ENCODE measurements around the gene SYNPO.

SYNPO gene

GRCh38 chr5:150644058-150644457, 3.6 kb downstream of the SYNPO start:
- Histone ChIP-seq H3K14ac (ENCODE audit: low read length) (peak overlapping the region; percentile 29), H3K27ac (ENCODE audit: low read depth, low read length) (peak overlapping the region; percentile 92), H2AK5ac (ENCODE audit: low read length) (peak overlapping the region; percentile 92), H2AFZ (ENCODE audit: insufficient read depth, low read length, poor library complexity) (no peak overlapping the region), H3K4me3 (ENCODE audit: low read depth, low read length) (no peak overlapping the region), H4K12ac (ENCODE audit: low read depth, low read length) (no peak overlapping the region), H4K8ac (ENCODE audit: low read depth, low read length) (peak overlapping the region; percentile 8), H3K79me1 (ENCODE audit: low read length) (peaks cover 53% of the 10 kb centered on the region), H2BK5ac (ENCODE audit: low read depth, low read length, poor library complexity) (peak overlapping the region; percentile 5), H3K27me3 (ENCODE audit: insufficient read depth, low read length) (no peaks in the 10 kb centered on the region), H3K18ac (ENCODE audit: low read length) (peak overlapping the region; percentile 76), H2BK12ac (ENCODE audit: low read length) (peak overlapping the region; percentile 20), H3K23ac (ENCODE audit: low read length) (no peak overlapping the region), H3K9me3 (ENCODE audit: insufficient read depth, low read depth, low read length) (no peaks in the 10 kb centered on the region), H3K36me3 (ENCODE audit: control insufficient read depth in 1 of 2, insufficient read depth in 2 of 2, low read length in 2 of 2) (peaks cover 14 to 15% of the 10 kb centered on the region in 2 experiments), H3K4me2 (ENCODE audit: low read length) (no peak overlapping the region), H4K91ac (ENCODE audit: low read depth, low read length) (peak overlapping the region; percentile 80), H3K79me2 (ENCODE audit: control insufficient read depth, insufficient read depth, low read length, poor library complexity) (peaks cover 21% of the 10 kb centered on the region), H3K9ac (ENCODE audit: low read length) (no peak overlapping the region), H3K4ac (ENCODE audit: low read depth, low read length) (peak overlapping the region; percentile 80), H2BK120ac (ENCODE audit: insufficient read depth, low read length, poor library complexity) (peak overlapping the region; percentile 93), H3K4me1 (ENCODE audit: control insufficient read depth in 1 of 2, insufficient read depth in 2 of 2, low read length in 2 of 2) (peaks cover 49 to 60% of the 10 kb centered on the region in 2 experiments)
- no CpG with 5 or more reads among the region's 5 CpGs for WGBS (ENCODE audit: extremely low coverage, insufficient coverage, insufficient read length)
- DNase-seq = peak; percentile 46 to 59

- H3K36me3 ChIP-seq (ENCODE audit: control insufficient read depth in 1 of 2, insufficient read depth in 2 of 2, low read length in 2 of 2) = peaks cover 19% of the 10 kb centered on the region in 2 experiments
- H3K27me3 ChIP-seq (ENCODE audit: insufficient read depth, low read length) = no peaks in the 10 kb centered on the region
- peak overlapping the region; percentile 20 for H2BK12ac ChIP-seq (ENCODE audit: low read length)
- DNase-seq = peak in 1 of 2 donors; percentile 10
- no CpG with 5 or more reads among the region's 2 CpGs for WGBS (ENCODE audit: extremely low coverage, insufficient coverage, insufficient read length)
- H3K18ac ChIP-seq (ENCODE audit: low read length) = peak overlapping the region; percentile 76
- H2AFZ ChIP-seq (ENCODE audit: insufficient read depth, low read length, poor library complexity) = no peak overlapping the region
- peaks cover 46 to 56% of the 10 kb centered on the region in 2 experiments for H3K4me1 ChIP-seq (ENCODE audit: control insufficient read depth in 1 of 2, insufficient read depth in 2 of 2, low read length in 2 of 2)
- H3K79me2 ChIP-seq (ENCODE audit: control insufficient read depth, insufficient read depth, low read length, poor library complexity) = peaks cover 20% of the 10 kb centered on the region
- H3K9me3 ChIP-seq (ENCODE audit: insufficient read depth, low read depth, low read length) = no peaks in the 10 kb centered on the region
- H3K23ac ChIP-seq (ENCODE audit: low read length) = no peak overlapping the region
- peak overlapping the region; percentile 92 for H2AK5ac ChIP-seq (ENCODE audit: low read length)
- peaks cover 49% of the 10 kb centered on the region for H3K79me1 ChIP-seq (ENCODE audit: low read length)
- peak overlapping the region; percentile 8 for H4K8ac ChIP-seq (ENCODE audit: low read depth, low read length)
- H3K4me3 ChIP-seq (ENCODE audit: low read depth, low read length) = no peak overlapping the region
- H3K27ac ChIP-seq (ENCODE audit: low read depth, low read length) = peak overlapping the region; percentile 92
- H2BK5ac ChIP-seq (ENCODE audit: low read depth, low read length, poor library complexity) = peak overlapping the region; percentile 5
- H2BK120ac ChIP-seq (ENCODE audit: insufficient read depth, low read length, poor library complexity) = peak overlapping the region; percentile 93
- peak overlapping the region; percentile 69 for H4K91ac ChIP-seq (ENCODE audit: low read depth, low read length)
- H4K12ac ChIP-seq (ENCODE audit: low read depth, low read length) = no peak overlapping the region
- no peak overlapping the region for H3K9ac ChIP-seq (ENCODE audit: low read length)
- H3K4ac ChIP-seq (ENCODE audit: low read depth, low read length) = peak overlapping the region; percentile 80
- H3K4me2 ChIP-seq (ENCODE audit: low read length) = no peak overlapping the region
- peak overlapping the region; percentile 29 for H3K14ac ChIP-seq (ENCODE audit: low read length)
Measured at GRCh38 chr5:150644514-150644913, 4.1 kb downstream of the SYNPO start.

DNA sequence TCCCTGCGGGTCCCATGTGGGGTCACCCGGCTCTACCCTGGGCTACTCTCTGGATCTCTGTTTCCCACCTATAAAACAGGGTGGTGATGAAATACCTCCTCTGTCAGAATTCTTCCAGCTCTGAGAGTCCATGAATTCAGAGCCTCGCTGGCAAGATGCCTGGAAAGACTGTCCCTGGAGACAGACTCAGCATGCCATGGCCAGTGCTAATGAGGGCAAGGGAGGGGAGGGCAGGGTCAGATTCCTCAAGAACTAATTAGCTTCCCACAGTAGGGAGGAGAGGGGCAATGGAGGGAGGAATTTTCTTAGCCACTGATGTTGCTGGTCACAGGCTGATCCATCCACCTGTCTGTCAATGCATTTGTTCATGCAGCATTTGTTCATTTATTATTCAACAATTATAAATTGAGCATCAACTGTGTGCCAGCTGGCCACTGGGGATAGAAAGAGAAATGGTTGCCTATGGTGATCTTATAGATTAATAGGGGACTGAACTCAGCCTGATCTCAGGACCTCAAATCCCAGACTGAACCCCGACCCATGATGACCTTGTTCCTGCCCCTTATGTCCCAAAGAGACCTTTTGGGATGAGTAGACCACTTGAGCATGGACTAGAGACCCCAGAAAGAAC, 4.7 kb downstream of the SYNPO start:
- peak; percentile 73 to 81 for DNase-seq
- H3K27me3 ChIP-seq (ENCODE audit: insufficient read depth, low read length) = no peaks in the 10 kb centered on the region
- peaks cover 43% of the 10 kb centered on the region for H3K79me1 ChIP-seq (ENCODE audit: low read length)
- peak overlapping the region; percentile 12 for H3K4me2 ChIP-seq (ENCODE audit: low read length)
- H3K9me3 ChIP-seq (ENCODE audit: insufficient read depth, low read depth, low read length) = no peaks in the 10 kb centered on the region
- no CpG with 5 or more reads among the region's 4 CpGs for whole genome bisulfite sequencing (ENCODE audit: extremely low coverage, insufficient coverage, insufficient read length)
- H2BK120ac ChIP-seq (ENCODE audit: insufficient read depth, low read length, poor library complexity) = peak overlapping the region; percentile 93
- H3K23ac ChIP-seq (ENCODE audit: low read length) = no peak overlapping the region
- peaks cover 40 to 51% of the 10 kb centered on the region in 2 experiments for H3K4me1 ChIP-seq (ENCODE audit: control insufficient read depth in 1 of 2, insufficient read depth in 2 of 2, low read length in 2 of 2)
- H3K4me3 ChIP-seq (ENCODE audit: low read depth, low read length) = no peak overlapping the region
- peak overlapping the region; percentile 29 for H3K14ac ChIP-seq (ENCODE audit: low read length)
- no peak overlapping the region for H3K18ac ChIP-seq (ENCODE audit: low read length)
- peak overlapping the region; percentile 92 for H3K27ac ChIP-seq (ENCODE audit: low read depth, low read length)
- no peak overlapping the region for H2AFZ ChIP-seq (ENCODE audit: insufficient read depth, low read length, poor library complexity)
- H4K91ac ChIP-seq (ENCODE audit: low read depth, low read length) = peak overlapping the region; percentile 69
- H2AK5ac ChIP-seq (ENCODE audit: low read length) = no peak overlapping the region
- no peak overlapping the region for H4K12ac ChIP-seq (ENCODE audit: low read depth, low read length)
- H3K36me3 ChIP-seq (ENCODE audit: control insufficient read depth in 1 of 2, insufficient read depth in 2 of 2, low read length in 2 of 2) = peaks cover 25 to 26% of the 10 kb centered on the region in 2 experiments
- H4K8ac ChIP-seq (ENCODE audit: low read depth, low read length) = peak overlapping the region; percentile 25
- peak overlapping the region; percentile 24 for H3K4ac ChIP-seq (ENCODE audit: low read depth, low read length)
- H3K9ac ChIP-seq (ENCODE audit: low read length) = no peak overlapping the region
- H2BK5ac ChIP-seq (ENCODE audit: low read depth, low read length, poor library complexity) = peak overlapping the region; percentile 16
- peak overlapping the region; percentile 51 for H2BK12ac ChIP-seq (ENCODE audit: low read length)
- H3K79me2 ChIP-seq (ENCODE audit: control insufficient read depth, insufficient read depth, low read length, poor library complexity) = peaks cover 17% of the 10 kb centered on the region

GRCh38 chr5:150647275-150648251, 7.1 kb downstream of the SYNPO start:
- Histone ChIP-seq H3K79me2 (ENCODE audit: control insufficient read depth, insufficient read depth, low read length, poor library complexity) (peaks cover 5% of the 10 kb centered on the region), H3K4me3 (ENCODE audit: low read depth, low read length) (no peak overlapping the region), H2AFZ (ENCODE audit: insufficient read depth, low read length, poor library complexity) (no peak overlapping the region), H4K91ac (ENCODE audit: low read depth, low read length) (peak overlapping the region; percentile 22), H3K4ac (ENCODE audit: low read depth, low read length) (no peak overlapping the region), H3K9ac (ENCODE audit: low read length) (no peak overlapping the region), H3K9me3 (ENCODE audit: insufficient read depth, low read depth, low read length) (no peaks in the 10 kb centered on the region), H3K27ac (ENCODE audit: low read depth, low read length) (no peak overlapping the region), H3K4me2 (ENCODE audit: low read length) (no peak overlapping the region), H2AK5ac (ENCODE audit: low read length) (no peak overlapping the region), H3K36me3 (ENCODE audit: control insufficient read depth in 1 of 2, insufficient read depth in 2 of 2, low read length in 2 of 2) (peaks cover 45 to 49% of the 10 kb centered on the region in 2 experiments), H3K23ac (ENCODE audit: low read length) (no peak overlapping the region), H3K14ac (ENCODE audit: low read length) (no peak overlapping the region), H4K12ac (ENCODE audit: low read depth, low read length) (no peak overlapping the region), H2BK120ac (ENCODE audit: insufficient read depth, low read length, poor library complexity) (no peak overlapping the region), H3K18ac (ENCODE audit: low read length) (peak overlapping the region; percentile 45), H3K79me1 (ENCODE audit: low read length) (peaks cover 21% of the 10 kb centered on the region), H2BK5ac (ENCODE audit: low read depth, low read length, poor library complexity) (no peak overlapping the region), H3K4me1 (ENCODE audit: control insufficient read depth in 1 of 2, insufficient read depth in 2 of 2, low read length in 2 of 2) (peaks cover 19 to 29% of the 10 kb centered on the region in 2 experiments), H3K27me3 (ENCODE audit: insufficient read depth, low read length) (no peaks in the 10 kb centered on the region), H2BK12ac (ENCODE audit: low read length) (no peak overlapping the region), H4K8ac (ENCODE audit: low read depth, low read length) (no peak overlapping the region)
- no CpG with 5 or more reads among the region's 25 CpGs for WGBS (ENCODE audit: extremely low coverage, insufficient coverage, insufficient read length)
- peak; percentile 89 to 90 for DNase-seq

All from trophoblast cell (in vitro differentiated cells and primary cell).